ENCODE results near the gene NPVF. TPM values are rescaled to one million over a fixed set of nuclear protein-coding genes. Genes with fewer than 3 reads are reported as not detected.
A peak's percentile ranks its signal among the peaks of the same experiment; 100 is the strongest.

NPVF gene, protein sequence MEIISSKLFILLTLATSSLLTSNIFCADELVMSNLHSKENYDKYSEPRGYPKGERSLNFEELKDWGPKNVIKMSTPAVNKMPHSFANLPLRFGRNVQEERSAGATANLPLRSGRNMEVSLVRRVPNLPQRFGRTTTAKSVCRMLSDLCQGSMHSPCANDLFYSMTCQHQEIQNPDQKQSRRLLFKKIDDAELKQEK
- total RNA-seq = not detected

DNA sequence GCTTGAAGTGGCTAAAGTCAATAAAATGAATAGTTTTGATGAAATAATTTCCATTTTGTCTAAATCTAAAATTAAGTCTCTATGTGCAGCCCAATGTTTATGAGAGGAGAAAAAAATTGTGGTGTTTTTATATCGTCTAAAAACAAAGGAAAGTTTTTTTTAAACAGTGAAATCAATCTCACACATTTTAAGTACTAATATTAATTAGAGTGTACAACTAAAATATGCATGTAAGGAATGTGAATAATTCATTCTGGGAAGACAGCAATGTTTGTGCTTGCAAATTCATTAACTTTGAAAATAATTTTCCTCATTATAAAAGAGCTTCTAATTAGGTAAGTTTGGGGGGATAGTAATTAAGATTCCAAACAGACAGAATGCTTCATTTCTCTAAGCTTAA lies at the start of gene NPVF:
TSS of gene NPVF (minus strand) at position 101 of the 400 bp plus-strand sequence. CDS start at position 54, 47 bp downstream.
- Mint-ChIP-seq H3K27ac (no peak within 1 kb of the TSS), H3K36me3 (no peaks in the 10 kb centered on the region), H3K9me3 (peaks cover 0 to 3% of the 10 kb centered on the region in 2 donors)
- no peak for ATAC-seq
- DNase-seq (ENCODE audit: low spot score in 2 of 2) = no peak

DNA sequence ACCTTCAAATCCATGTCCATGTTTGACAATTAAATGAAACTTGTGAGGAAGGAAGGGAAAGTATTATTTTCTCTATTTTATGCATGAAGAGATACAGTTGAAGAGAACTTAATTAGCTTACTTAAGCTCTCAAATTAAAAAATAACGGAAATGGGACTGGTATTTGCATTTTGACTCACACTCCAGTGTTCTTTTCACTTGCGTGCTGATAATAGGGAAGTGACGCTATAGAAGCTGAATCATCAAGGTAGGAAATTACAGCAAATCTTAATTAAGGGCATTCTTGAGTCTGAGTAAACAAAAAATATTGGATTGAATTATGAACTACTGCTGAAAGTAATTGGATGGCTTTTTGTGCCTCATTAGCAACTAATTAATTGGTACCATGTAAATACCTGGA lies 44.0 kb upstream of the NPVF start:
- Mint-ChIP-seq H3K9me3 (peaks cover 0 to 4% of the 10 kb centered on the region in 2 donors), H3K36me3 (no peaks in the 10 kb centered on the region), H3K27ac (no peak overlapping the region)
- DNase-seq (ENCODE audit: low spot score in 2 of 2) (no peak), ATAC-seq (no peak)

DNA sequence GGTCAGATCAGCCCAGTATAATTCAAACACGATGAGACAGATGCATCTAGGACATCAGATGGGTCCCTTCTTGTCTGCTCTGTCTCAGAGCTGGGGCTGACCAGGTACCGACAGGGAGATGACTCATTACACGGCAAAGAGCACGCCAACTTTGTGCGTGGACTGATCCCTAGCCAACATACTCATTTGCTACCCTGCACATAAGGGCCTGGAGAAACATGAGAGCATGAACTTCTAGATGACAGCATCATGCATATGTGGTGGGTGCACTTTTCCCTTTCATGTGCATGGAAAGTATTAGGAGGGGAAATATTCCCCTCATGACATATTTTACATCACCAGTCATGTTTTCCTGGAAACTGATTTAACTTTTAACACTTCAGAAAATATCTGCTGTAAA lies 35.1 kb upstream of the NPVF start:
- DNase-seq (ENCODE audit: low spot score in 2 of 2) = no peak
- no peaks in the 10 kb centered on the region for H3K9me3 Mint-ChIP-seq
- no peaks in the 10 kb centered on the region for H3K36me3 Mint-ChIP-seq
- no peak overlapping the region for H3K27ac Mint-ChIP-seq
- no peak for ATAC-seq

DNA sequence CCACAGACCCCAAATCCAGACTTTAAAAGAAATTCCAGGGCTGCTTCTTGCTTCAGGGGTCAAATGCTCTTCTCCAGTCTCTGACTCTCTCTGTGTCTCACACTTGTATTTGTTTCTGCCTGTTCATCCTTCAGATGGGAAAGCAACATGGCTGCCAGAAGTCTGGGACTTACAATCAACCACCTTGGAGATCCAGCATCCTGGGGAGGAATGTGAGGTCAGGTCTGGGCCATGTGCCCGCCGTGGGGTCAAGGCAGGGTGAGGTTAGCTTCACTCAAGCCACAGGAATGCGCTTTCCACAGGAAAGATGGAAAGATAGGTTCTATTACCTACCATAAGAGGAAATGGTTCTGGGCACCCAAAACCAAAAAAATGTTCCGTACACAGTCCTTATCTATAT lies 34.3 kb upstream of the NPVF start:
- DNase-seq (ENCODE audit: low spot score in 2 of 2) = no peak
- no peaks in the 10 kb centered on the region for H3K36me3 Mint-ChIP-seq
- ATAC-seq = no peak
- H3K9me3 Mint-ChIP-seq = no peaks in the 10 kb centered on the region
- no peak overlapping the region for H3K27ac Mint-ChIP-seq

DNA sequence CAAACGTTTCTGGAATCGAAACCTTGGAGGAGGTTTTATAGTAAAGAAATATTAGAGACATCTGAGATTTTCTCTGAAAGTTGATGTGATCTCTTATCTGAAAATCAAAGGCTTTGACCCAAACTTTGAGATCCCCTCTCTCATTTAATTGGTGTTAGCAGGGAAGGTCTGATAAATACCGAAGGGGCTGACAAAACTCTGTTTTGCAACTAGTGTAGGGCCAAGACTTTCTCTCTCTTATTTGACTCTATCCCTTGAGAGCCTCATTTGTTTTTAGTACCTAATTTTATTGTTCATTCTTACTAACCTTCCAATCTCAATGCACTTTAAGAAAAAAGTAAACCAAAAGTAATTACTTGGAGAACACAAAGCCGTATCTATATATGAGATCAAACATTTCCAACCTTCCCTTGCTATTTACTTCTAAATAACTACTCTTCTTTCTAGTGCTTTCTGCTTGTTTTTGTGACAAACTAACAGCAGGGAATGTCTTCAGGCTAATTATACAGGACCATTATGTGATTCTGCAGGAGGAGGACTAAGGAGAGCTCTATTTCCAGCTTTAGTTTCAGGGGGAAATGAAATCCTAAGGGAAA lies 33.4 kb upstream of the NPVF start:
- ATAC-seq = no peak
- no peaks in the 10 kb centered on the region for H3K9me3 Mint-ChIP-seq
- H3K36me3 Mint-ChIP-seq = no peaks in the 10 kb centered on the region
- no peak for DNase-seq (ENCODE audit: low spot score in 2 of 2)
- peak overlapping the region; percentile 6 to 23 for H3K27ac Mint-ChIP-seq

DNA sequence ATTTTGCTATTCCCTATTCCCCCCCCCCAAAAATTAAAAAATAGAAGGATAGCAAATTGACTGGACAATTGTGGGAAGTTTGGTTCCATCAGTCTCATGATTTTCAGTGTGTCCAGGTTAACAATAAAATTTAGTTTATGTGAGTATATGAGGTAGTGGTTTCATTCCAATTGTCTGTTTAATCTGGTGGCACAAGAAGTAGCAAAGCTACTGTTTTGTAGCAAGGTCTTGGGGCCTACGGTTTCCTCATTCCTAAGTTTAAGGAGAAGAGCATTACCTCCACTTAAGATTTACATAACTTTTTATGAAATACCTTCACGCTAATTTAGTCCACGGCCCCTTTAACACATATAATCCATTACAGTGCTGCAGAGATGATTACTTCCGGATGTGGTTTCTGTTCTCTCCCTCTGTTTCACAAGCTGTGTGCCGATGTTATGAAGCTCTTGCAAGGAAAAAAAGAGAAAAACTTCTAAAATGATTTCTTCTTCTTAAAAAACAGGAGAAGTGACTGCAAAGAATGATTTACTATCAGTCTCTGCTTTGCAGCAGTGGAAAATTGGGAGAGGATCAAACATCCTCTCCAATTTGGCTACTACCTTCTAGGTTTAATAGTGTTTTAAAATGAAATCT lies 32.7 kb upstream of the NPVF start:
- ATAC-seq = peak; percentile 61 to 79
- no peak for DNase-seq (ENCODE audit: low spot score in 2 of 2)
- H3K36me3 Mint-ChIP-seq = no peaks in the 10 kb centered on the region
- no peaks in the 10 kb centered on the region for H3K9me3 Mint-ChIP-seq
- peak overlapping the region in 1 of 2 donors; percentile 23 for H3K27ac Mint-ChIP-seq

DNA sequence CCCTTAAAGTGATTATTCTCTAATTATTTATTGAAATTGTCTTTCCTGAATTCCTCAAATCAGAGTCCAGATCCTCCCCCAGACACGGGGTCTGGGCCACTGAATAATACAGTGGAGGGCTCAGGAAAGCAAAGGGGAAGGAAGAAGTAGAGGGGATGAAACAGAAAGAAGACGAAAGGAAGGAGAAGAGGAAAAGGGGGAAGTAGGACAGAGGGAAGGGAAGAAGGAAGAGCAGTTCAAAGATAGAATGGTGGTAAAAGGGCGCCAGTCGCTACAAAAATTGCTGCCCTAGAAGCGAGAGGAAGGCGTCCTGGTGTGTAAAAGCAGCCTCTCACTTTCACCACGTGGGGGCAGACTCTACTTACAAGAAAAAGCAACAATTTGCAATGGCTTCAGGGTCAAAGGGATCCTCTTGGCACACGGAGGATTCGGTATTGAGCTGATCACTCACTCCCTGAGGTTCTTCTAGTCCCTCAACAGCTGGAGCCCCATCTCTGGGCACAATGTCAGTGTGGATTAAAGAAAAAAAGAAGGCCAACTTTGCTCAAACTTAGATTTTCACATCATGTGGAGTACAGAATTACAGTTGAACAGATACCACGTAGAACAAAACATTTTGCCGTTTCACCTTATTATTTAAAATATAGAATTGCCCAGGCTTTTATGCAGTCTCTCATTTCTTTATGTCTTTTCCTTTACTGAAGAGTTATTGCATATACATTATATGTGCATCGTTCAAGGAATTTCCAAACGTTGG lies 31.4 kb upstream of the NPVF start:
- ATAC-seq = peak; percentile 84 to 88
- H3K9me3 Mint-ChIP-seq = no peaks in the 10 kb centered on the region
- H3K27ac Mint-ChIP-seq = no peak overlapping the region
- no peaks in the 10 kb centered on the region for H3K36me3 Mint-ChIP-seq
- peak; percentile 50 to 60 for DNase-seq (ENCODE audit: low spot score in 2 of 2)

DNA sequence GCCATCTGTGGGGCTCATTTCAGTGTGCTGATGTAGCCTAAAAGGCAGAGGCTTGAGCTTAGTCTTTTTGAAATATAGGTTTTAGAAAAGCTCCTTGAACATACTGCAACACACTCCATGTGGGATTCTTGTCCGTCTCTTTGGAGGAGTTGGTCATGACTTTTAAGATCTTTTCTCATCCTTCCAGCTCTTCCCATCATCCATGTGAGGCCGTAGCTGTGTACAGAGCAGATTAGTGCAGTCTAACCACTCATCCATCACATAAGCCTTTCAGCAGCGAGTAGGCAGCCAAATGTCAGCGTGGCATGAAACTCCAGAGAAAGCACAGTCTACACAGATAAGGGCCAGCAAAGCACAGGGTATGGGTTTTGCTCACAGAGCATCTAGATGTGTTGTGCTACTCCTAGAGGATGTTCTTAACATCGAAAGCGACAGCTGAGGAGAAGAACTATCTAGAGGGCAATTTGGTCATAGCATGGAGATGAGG lies 28.1 kb upstream of the NPVF start:
- ATAC-seq (no peak), DNase-seq (ENCODE audit: low spot score in 2 of 2) (no peak)
- no peaks in the 10 kb centered on the region for H3K36me3 Mint-ChIP-seq
- H3K27ac Mint-ChIP-seq = no peak overlapping the region
- H3K9me3 Mint-ChIP-seq = no peaks in the 10 kb centered on the region

DNA sequence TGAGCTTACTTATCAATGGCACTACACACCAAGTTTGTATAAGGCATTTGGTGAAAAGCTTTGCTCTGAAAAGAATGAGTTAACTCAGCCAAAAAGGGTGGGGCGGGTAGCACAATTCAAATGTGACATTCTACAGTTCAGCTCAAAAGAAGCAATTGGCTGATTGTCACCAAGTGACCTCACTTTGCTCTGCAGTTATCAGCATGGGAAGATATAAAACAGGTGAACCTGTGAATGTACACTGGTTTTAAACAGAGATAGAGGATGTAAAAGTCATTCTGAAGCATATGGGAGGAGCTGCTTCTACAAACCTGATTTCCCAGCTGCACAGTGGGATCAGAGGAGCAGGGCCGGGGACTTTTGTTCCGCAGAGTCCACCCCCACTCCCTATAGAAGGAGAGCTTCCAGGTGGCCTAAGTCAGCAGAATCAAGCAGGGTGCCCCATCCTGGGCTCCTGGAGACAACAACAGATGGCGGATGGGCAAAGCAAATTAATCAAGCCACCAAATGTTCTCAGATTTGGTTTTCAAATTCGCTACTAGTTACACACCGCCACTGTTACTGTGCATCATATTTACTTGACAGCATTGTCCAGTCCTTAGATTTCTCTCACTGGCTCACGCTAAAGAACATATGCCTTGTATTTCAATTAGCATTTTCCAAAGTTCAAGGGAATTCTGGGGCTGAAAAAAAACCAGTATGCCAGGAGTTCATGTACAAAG lies 27.5 kb upstream of the NPVF start:
- DNase-seq (ENCODE audit: low spot score in 2 of 2) (no peak), ATAC-seq (no peak)
- no peaks in the 10 kb centered on the region for H3K9me3 Mint-ChIP-seq
- no peaks in the 10 kb centered on the region for H3K36me3 Mint-ChIP-seq
- H3K27ac Mint-ChIP-seq = no peak overlapping the region

DNA sequence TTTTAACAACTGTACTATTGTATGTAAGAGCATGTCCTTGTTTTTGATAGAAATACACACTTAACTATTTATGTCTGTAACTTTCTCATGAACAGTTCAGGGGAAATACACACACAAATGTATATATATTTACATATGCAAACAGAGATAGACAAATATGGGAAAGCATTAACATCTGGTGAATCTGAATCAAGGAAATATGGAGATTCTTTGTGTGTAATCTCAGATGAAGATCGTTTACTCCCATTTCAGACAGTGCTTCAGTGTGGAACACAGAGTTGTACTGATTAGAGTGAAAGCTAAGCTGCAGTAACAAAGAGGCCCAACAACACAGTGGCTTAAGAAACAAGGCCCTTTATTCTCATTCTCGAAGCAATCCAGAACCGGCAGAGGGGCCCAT lies 26.3 kb upstream of the NPVF start:
- Mint-ChIP-seq H3K36me3 (no peaks in the 10 kb centered on the region), H3K9me3 (no peaks in the 10 kb centered on the region), H3K27ac (no peak overlapping the region)
- DNase-seq (ENCODE audit: low spot score in 2 of 2) = no peak
- ATAC-seq = no peak

DNA sequence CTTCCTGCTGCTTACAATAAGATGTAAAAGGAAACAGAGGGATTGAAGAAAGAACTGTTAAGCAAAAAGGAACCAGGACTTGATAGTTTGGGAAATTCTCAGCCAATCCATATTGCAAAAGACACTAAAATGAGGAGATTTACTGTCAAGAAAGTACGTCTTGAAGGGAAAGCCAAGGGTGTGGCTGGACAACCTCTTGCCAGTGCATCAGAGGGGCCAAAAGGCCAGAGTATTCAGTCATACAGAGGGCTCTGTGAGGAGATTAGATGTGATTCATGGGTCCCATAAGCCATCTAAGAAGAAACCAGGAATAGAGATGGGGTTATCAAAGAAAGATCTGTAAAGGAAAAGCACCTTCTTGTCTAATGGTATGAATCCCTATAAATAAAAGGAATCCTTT lies 25.4 kb upstream of the NPVF start:
- no peaks in the 10 kb centered on the region for H3K9me3 Mint-ChIP-seq
- no peak for DNase-seq (ENCODE audit: low spot score in 2 of 2)
- ATAC-seq = no peak
- H3K36me3 Mint-ChIP-seq = no peaks in the 10 kb centered on the region
- no peak overlapping the region for H3K27ac Mint-ChIP-seq

DNA sequence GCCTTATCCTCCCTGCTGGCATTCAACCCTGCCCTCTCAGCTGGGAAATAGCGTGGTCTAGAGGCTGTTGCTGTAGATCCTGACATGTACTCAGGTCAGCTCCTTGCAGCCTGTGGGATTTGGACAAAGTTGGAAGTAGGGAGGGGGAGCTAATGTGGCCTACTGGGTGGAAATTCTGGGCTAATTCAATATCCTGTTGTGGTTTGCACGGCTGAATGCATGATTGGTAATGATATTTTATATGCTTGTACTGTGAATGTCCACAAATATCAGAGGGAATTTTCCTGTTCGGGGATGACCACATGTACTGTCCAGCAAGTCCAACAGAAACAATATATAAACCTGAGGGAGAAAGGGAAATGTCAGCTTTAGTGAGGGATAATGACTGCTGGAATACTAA lies 22.1 kb upstream of the NPVF start:
- DNase-seq (ENCODE audit: low spot score in 2 of 2) (no peak), ATAC-seq (no peak)
- no peaks in the 10 kb centered on the region for H3K36me3 Mint-ChIP-seq
- H3K27ac Mint-ChIP-seq = peak overlapping the region in 1 of 2 donors; percentile 34
- H3K9me3 Mint-ChIP-seq = no peaks in the 10 kb centered on the region

DNA sequence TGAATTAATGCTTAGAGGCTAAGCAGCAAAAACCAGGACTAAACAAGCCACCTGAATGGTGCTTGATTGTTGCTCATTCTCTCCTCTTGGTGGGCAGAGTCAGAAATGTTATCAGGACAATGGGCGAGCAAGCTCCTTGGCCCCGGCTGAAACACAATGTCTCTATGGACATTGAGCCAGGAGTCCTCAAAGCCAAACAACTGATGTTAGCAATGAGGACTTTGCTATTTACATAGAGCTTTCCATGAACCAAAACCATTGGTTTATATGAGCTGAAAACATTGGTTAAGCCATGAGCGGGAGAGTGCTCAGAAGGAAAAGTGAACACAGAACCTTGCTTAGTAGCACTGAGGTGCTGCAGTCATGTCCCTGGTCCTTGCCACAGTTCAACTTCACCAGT lies 21.5 kb upstream of the NPVF start:
- Mint-ChIP-seq H3K9me3 (no peaks in the 10 kb centered on the region), H3K27ac (no peak overlapping the region), H3K36me3 (no peaks in the 10 kb centered on the region)
- ATAC-seq = no peak
- DNase-seq (ENCODE audit: low spot score in 2 of 2) = no peak

DNA sequence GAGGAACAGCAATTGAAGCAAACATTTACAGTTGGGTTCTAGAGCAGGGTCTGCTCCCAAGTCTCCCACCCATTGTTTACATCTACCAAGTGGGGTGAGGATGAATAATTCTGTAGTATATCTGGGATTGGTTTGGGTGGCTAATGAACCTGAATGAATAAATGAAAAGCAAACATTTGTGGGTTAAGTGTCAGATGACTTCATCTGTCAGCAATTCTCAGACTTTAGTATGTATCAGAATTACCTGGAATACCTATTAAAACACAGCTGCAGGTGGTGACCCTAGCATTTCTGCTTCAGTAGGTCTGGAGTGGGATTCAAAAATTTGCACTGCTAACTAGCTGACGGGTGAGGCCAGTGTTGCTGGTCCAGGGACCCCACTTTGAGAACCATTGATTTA lies 18.0 kb upstream of the NPVF start:
- no peaks in the 10 kb centered on the region for H3K36me3 Mint-ChIP-seq
- DNase-seq (ENCODE audit: low spot score in 2 of 2) = no peak
- H3K27ac Mint-ChIP-seq = no peak overlapping the region
- ATAC-seq = no peak
- no peaks in the 10 kb centered on the region for H3K9me3 Mint-ChIP-seq

DNA sequence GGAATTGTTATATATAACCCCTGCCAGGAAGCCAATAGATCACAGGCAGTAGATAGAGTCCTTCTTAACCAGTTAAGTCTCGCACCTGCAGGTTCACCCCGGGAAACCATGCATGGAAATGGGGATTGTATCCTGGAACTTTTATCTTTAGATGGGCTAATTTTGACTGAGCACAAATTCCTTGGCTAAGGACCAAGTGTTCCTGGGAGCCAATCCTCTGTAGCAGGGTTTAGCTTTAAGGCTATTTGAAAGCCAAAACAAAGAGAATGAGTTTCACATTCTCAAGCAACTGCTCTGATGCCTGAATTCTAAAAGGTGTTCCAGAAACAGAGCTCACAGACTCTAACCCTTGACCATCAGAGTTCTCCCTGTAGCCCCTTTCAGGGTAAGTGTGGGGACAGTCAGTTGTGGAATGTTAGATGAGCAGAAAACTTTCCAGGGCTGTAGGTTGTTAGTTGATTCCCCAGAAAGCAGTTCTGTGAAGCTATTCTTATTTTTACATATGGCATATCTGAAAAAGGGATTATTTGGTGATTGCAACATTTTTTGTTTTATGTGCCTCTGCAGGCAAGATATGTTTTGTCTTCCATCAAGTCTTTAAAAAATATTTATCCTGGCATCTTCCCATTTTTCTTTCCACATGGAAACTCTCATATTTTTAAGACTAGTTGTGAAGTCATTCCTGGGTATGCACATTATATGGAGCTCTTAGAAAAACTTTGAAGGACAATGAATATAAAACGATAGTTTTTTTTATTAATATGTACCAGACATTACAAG lies 16.2 kb upstream of the NPVF start:
- no peaks in the 10 kb centered on the region for H3K36me3 Mint-ChIP-seq

DNA sequence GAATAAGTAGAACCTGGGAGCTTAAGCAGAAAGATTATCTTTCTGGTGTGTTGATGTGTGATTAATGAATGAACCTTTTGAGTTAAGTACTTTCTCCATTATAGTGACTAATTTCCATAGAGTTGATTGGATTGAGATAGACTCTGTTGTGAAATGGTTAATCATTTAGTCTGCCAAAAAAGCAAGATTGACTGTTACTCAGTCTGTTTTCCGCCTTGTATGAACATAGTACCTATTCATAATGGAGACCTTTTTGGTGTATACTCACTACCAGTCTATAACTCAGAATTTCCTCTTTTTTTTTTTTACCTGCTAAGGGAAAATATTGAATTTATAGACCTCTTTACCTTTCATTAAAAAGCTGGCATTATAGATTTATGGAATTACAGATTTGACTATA lies 14.4 kb upstream of the NPVF start:
- Mint-ChIP-seq H3K9me3 (no peaks in the 10 kb centered on the region), H3K36me3 (no peaks in the 10 kb centered on the region), H3K27ac (no peak overlapping the region)
- peak in 1 of 2 donors; percentile 62 for ATAC-seq
- no peak for DNase-seq (ENCODE audit: low spot score in 2 of 2)

More for the DNA sequence above, 16.2 kb upstream of the NPVF start:
- no peak for DNase-seq (ENCODE audit: low spot score in 2 of 2)
- H3K9me3 Mint-ChIP-seq = no peaks in the 10 kb centered on the region
- no peak for ATAC-seq
- H3K27ac Mint-ChIP-seq = no peak overlapping the region

Measured in activated naive CD4-positive, alpha-beta T cell treated with anti-CD3 and anti-CD28 coated beads, Interleukin-2, amount 50 U/mL, for 72 hours (primary cell).